Measurements from ENCODE around the gene NCAM1.

The NCAM1 gene

GRCh38 chr11:113313601-113314000 is 352.4 kb downstream of the NCAM1 start:
- no peak for DNase-seq (ENCODE audit: low read depth)

DNA sequence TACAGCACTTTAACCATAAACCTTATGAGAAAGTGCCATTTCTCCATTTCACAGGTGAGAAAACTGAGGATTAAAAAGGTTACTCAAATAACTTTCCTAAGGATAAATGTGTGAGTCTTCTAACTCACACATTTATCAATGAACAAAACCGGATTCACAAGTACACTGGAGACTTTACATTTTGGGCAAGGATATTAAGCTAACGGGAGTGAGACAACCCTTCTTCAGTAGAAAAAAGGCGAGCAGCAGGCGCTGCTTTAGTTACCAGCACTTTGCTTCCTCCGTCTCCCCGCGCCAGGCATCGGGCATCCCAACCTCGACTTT is 352.8 kb downstream of the NCAM1 start:
- DNase-seq (ENCODE audit: low read depth): no peak

- peak; percentile 81 for DNase-seq (ENCODE audit: low read depth)
These were observed 353.4 kb downstream of the NCAM1 start, which contains the start of gene TTC12 for GRCh38 chr11:113314389-113315301. Gene TTC12, plus strand, starts transcription at chr11:113314583. Its CDS starts 1,675 bp downstream, at chr11:113316258.

- no peak for DNase-seq (ENCODE audit: low read depth)
These were observed 354.6 kb downstream of the NCAM1 start for GRCh38 chr11:113315811-113316210.

DNA sequence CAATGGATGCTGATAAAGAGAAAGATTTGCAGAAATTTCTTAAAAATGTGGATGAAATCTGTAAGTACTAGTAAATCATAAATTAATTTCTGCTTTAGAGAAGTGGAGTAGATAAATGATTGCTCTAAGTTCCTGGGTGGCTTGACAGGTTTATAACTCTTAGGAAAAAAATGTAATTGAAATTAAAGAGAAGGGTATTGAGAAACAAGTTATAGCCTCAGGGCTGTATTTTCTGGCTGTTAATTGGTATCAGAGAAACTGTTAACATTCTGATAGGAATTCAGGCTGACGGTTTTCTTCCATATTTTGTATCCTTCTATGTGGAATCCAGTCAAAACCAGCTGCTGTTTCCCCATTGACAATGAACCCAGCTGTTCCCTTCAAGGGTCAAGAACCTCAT is 355.0 kb downstream of the NCAM1 start:
- no peak for DNase-seq (ENCODE audit: low read depth)

DNA sequence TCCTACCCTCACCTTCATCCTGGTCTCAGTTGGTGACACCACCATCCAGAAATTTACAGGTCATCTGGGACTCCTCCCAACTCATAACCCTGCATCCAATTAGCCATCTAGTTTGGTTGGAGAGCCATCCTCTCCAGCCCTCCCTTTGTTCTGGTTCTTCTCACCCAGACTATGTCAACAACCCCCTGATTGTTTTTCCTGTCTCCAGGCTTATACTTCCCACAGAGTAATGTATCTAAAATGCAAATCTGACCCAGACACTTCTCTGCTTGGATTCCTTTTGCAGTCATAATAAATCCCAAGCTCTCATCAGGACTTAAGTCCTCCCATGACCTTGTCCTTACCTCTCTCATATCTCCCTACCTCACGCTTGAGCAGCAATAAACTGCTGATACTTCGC is 356.1 kb downstream of the NCAM1 start:
- peak; percentile 9 for DNase-seq (ENCODE audit: low read depth)

GRCh38 chr11:113319085-113319484 is 357.9 kb downstream of the NCAM1 start:
- no peak for DNase-seq (ENCODE audit: low read depth)

DNA sequence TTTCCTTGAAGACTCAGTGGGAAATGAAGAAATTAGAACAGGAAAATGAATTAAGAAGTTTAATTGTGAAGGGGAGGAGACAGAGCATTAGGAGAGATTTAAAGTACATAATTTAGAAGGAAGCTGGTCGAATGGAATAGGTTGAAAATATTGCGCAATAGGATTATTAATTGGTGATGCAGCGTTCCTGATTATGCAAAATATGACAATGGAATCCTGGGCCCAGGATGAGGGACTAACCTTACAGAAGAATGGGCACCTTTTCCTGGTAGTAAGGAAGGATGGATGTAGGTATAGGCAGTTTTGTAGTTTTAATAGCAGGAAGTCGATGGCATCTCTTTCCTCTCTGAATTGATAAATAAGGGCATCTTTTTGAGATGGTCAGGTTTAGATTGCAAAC is 360.9 kb downstream of the NCAM1 start:
- no peak for DNase-seq (ENCODE audit: low read depth)

- DNase-seq (ENCODE audit: low read depth): no peak
These were observed 363.0 kb downstream of the NCAM1 start for GRCh38 chr11:113324250-113324649.

Measured in amniotic epithelial cell (primary cell).